Measurements from ENCODE around the gene CABP4. TPM values are rescaled to one million over a fixed set of nuclear protein-coding genes. Genes with fewer than 3 reads are reported as not detected.
A peak's percentile ranks its signal among the peaks of the same experiment; 100 is the strongest.

Gene CABP4
- 0.12 TPM for polyA plus RNA-seq (2012; ENCODE audit: low read depth, missing spikeins)

- no peak for FAIRE-seq
- DNase-seq (ENCODE audit: insufficient read length, low spot score): no peak
- TF ChIP-seq TAF1 (IDR thresholded peaks at IDR 0.05; ENCODE audit: low read depth, low read length) (no peak), SPI1 (IDR thresholded peaks at IDR 0.05; ENCODE audit: low read depth, low read length) (no peak), POLR2A (IDR thresholded peaks at IDR 0.05; ENCODE audit: low read depth, low read length) (no peak), POLR2AphosphoS5 (IDR thresholded peaks at IDR 0.05; ENCODE audit: low read depth, low read length) (no peak), PAX5 (IDR thresholded peaks at IDR 0.05; ENCODE audit: insufficient read depth, low read length, severe bottlenecking) (no peak), POU2F2 (IDR thresholded peaks at IDR 0.05; ENCODE audit: low read depth, low read length) (no peak)
Measured at GRCh38 chr11:67455054-67455453, at the start of gene CABP4. CABP4 (plus strand) TSS chr11:67455354; CDS start chr11:67455424, 70 bp downstream.

- no peak for DNase-seq (ENCODE audit: insufficient read length, low spot score)
- FAIRE-seq: no peak
- TF ChIP-seq POLR2AphosphoS5 (IDR thresholded peaks at IDR 0.05; ENCODE audit: low read depth, low read length): no peak
- no peak for TF ChIP-seq POLR2A (IDR thresholded peaks at IDR 0.05; ENCODE audit: low read depth, low read length)
- TF ChIP-seq TAF1 (IDR thresholded peaks at IDR 0.05; ENCODE audit: low read depth, low read length): no peak
- no peak for TF ChIP-seq PAX5 (IDR thresholded peaks at IDR 0.05; ENCODE audit: insufficient read depth, low read length, severe bottlenecking)
- TF ChIP-seq POU2F2 (IDR thresholded peaks at IDR 0.05; ENCODE audit: low read depth, low read length): no peak
- TF ChIP-seq SPI1 (IDR thresholded peaks at IDR 0.05; ENCODE audit: low read depth, low read length): no peak
Measured at GRCh38 chr11:67405688-67406339, 49.3 kb upstream of the CABP4 start.

- FAIRE-seq: no peak
- no peak for TF ChIP-seq POU2F2 (IDR thresholded peaks at IDR 0.05; ENCODE audit: low read depth, low read length)
- no peak for TF ChIP-seq SPI1 (IDR thresholded peaks at IDR 0.05; ENCODE audit: low read depth, low read length)
- no peak for TF ChIP-seq TAF1 (IDR thresholded peaks at IDR 0.05; ENCODE audit: low read depth, low read length)
- no peak for TF ChIP-seq PAX5 (IDR thresholded peaks at IDR 0.05; ENCODE audit: insufficient read depth, low read length, severe bottlenecking)
- no peak for TF ChIP-seq POLR2A (IDR thresholded peaks at IDR 0.05; ENCODE audit: low read depth, low read length)
- no peak for TF ChIP-seq POLR2AphosphoS5 (IDR thresholded peaks at IDR 0.05; ENCODE audit: low read depth, low read length)
- DNase-seq (ENCODE audit: insufficient read length, low spot score): no peak
Measured at GRCh38 chr11:67406420-67406968, 48.7 kb upstream of the CABP4 start.

- FAIRE-seq (peak; percentile 71), DNase-seq (ENCODE audit: insufficient read length, low spot score) (no peak)
- TF ChIP-seq SPI1 (IDR thresholded peaks at IDR 0.05; ENCODE audit: low read depth, low read length): 0 out of 2 replicates have a peak, but pooled peaks have one; percentile 10
- no peak for TF ChIP-seq POLR2AphosphoS5 (IDR thresholded peaks at IDR 0.05; ENCODE audit: low read depth, low read length)
Measured at GRCh38 chr11:67406969-67407687, 48.0 kb upstream of the CABP4 start.

GRCh38 chr11:67407688-67408163 lies 47.4 kb upstream of the CABP4 start:
- FAIRE-seq (no peak), DNase-seq (ENCODE audit: insufficient read length, low spot score) (no peak)
- TF ChIP-seq SPI1 (IDR thresholded peaks at IDR 0.05; ENCODE audit: low read depth, low read length): no peak
- no peak for TF ChIP-seq POLR2AphosphoS5 (IDR thresholded peaks at IDR 0.05; ENCODE audit: low read depth, low read length)
- TF ChIP-seq TAF1 (IDR thresholded peaks at IDR 0.05; ENCODE audit: low read depth, low read length): no peak
- no peak for TF ChIP-seq POU2F2 (IDR thresholded peaks at IDR 0.05; ENCODE audit: low read depth, low read length)
- TF ChIP-seq PAX5 (IDR thresholded peaks at IDR 0.05; ENCODE audit: insufficient read depth, low read length, severe bottlenecking): no peak

GRCh38 chr11:67408437-67409200 lies 46.5 kb upstream of the CABP4 start:
- TF ChIP-seq POLR2AphosphoS5 (IDR thresholded peaks at IDR 0.05; ENCODE audit: low read depth, low read length) (no peak), TAF1 (IDR thresholded peaks at IDR 0.05; ENCODE audit: low read depth, low read length) (no peak), PAX5 (IDR thresholded peaks at IDR 0.05; ENCODE audit: insufficient read depth, low read length, severe bottlenecking) (no peak), SPI1 (IDR thresholded peaks at IDR 0.05; ENCODE audit: low read depth, low read length) (no peak), POU2F2 (IDR thresholded peaks at IDR 0.05; ENCODE audit: low read depth, low read length) (no peak), POLR2A (IDR thresholded peaks at IDR 0.05; ENCODE audit: low read depth, low read length) (no peak)
- DNase-seq (ENCODE audit: insufficient read length, low spot score) (no peak), FAIRE-seq (no peak)

GRCh38 chr11:67409261-67409666 lies 45.9 kb upstream of the CABP4 start:
- peak; percentile 91 for DNase-seq (ENCODE audit: insufficient read length, low spot score)
- peak; percentile 99 for FAIRE-seq
- TF ChIP-seq POLR2AphosphoS5 (IDR thresholded peaks at IDR 0.05; ENCODE audit: low read depth, low read length): peak; percentile 68
- no peak for TF ChIP-seq POU2F2 (IDR thresholded peaks at IDR 0.05; ENCODE audit: low read depth, low read length)
- peak; percentile 48; the same call in 1 of the 2 replicates for TF ChIP-seq POLR2A (IDR thresholded peaks at IDR 0.05; ENCODE audit: low read depth, low read length)
- TF ChIP-seq PAX5 (IDR thresholded peaks at IDR 0.05; ENCODE audit: insufficient read depth, low read length, severe bottlenecking): no peak
- 0 out of 2 replicates have a peak, but pooled peaks have one; percentile 31 for TF ChIP-seq SPI1 (IDR thresholded peaks at IDR 0.05; ENCODE audit: low read depth, low read length)
- TF ChIP-seq TAF1 (IDR thresholded peaks at IDR 0.05; ENCODE audit: low read depth, low read length): peak; percentile 31; the same call in 1 of the 2 replicates

- no peak for FAIRE-seq
- no peak for DNase-seq (ENCODE audit: insufficient read length, low spot score)
- TF ChIP-seq POU2F2 (IDR thresholded peaks at IDR 0.05; ENCODE audit: low read depth, low read length) (no peak), TAF1 (IDR thresholded peaks at IDR 0.05; ENCODE audit: low read depth, low read length) (no peak), PAX5 (IDR thresholded peaks at IDR 0.05; ENCODE audit: insufficient read depth, low read length, severe bottlenecking) (no peak), POLR2AphosphoS5 (IDR thresholded peaks at IDR 0.05; ENCODE audit: low read depth, low read length) (no peak), SPI1 (IDR thresholded peaks at IDR 0.05; ENCODE audit: low read depth, low read length) (no peak), POLR2A (IDR thresholded peaks at IDR 0.05; ENCODE audit: low read depth, low read length) (no peak)
Measured at GRCh38 chr11:67409781-67410368, 45.3 kb upstream of the CABP4 start.
